HepG2 (cell line): ENCODE results near the gene SLC11A1. TPM values are rescaled to one million over a fixed set of nuclear protein-coding genes. Genes with fewer than 3 reads are reported as not detected.

Source experiments
- KAT7 ChIP-seq: IDR thresholded peaks from 2 replicates; pipeline ENCODE4 v1.6.1; 2018; ENCODE audit warnings: borderline replicate concordance, missing compliant biosample characterization
- MED13 ChIP-seq: sonication (generic); formaldehyde crosslinking; IDR thresholded peaks from 2 replicates; pipeline ENCODE4 v1.5.0; 2020; ENCODE audit warnings: missing genetic modification reagents
- MEIS2 ChIP-seq: sonication (generic); formaldehyde crosslinking; IDR thresholded peaks from 2 replicates; pipeline ENCODE4 v1.9.0; 2021; ENCODE audit warnings: mild to moderate bottlenecking, missing genetic modification reagents
- NFYC ChIP-seq: IDR thresholded peaks from 2 replicates; pipeline ENCODE4 v1.6.1; 2016; ENCODE audit warnings: missing genetic modification reagents, missing compliant biosample characterization
- NPAS2 ChIP-seq: sonication (generic); formaldehyde crosslinking; IDR thresholded peaks from 2 replicates; pipeline ENCODE4 v1.8.0; 2022; ENCODE audit warnings: mild to moderate bottlenecking, missing genetic modification reagents, borderline replicate concordance
- NR3C1 ChIP-seq: sonication (generic); formaldehyde crosslinking; IDR thresholded peaks from 2 replicates; pipeline ENCODE4 v1.4.0; 2020; ENCODE audit warnings: missing genetic modification reagents
- PHF21A ChIP-seq: sonication (generic); formaldehyde crosslinking; IDR thresholded peaks from 2 replicates; pipeline ENCODE4 v1.5.0; 2020; ENCODE audit warnings: mild to moderate bottlenecking, missing genetic modification reagents
- TOPORS ChIP-seq: sonication (generic); formaldehyde crosslinking; IDR thresholded peaks from 2 replicates; pipeline ENCODE4 v1.8.0; 2023; ENCODE audit warnings: mild to moderate bottlenecking, missing genetic modification reagents
- ZBTB7B ChIP-seq: sonication (generic); formaldehyde crosslinking; IDR thresholded peaks from 2 replicates; pipeline ENCODE4 v1.4.0; 2020; ENCODE audit warnings: missing genetic modification reagents
- ZFP1 ChIP-seq: IDR thresholded peaks from 2 replicates; pipeline ENCODE4 v1.6.1; 2016
- ZMYM4 ChIP-seq: sonication (generic); formaldehyde crosslinking; IDR thresholded peaks from 2 replicates; pipeline ENCODE4 v1.8.1; 2023; ENCODE audit warnings: mild to moderate bottlenecking, missing genetic modification reagents
- ZNF224 ChIP-seq: sonication (generic); formaldehyde crosslinking; IDR thresholded peaks from 2 replicates; pipeline ENCODE4 v1.5.0; 2020; ENCODE audit warnings: mild to moderate bottlenecking, missing genetic modification reagents
- ZNF263 ChIP-seq: sonication (generic); formaldehyde crosslinking; IDR thresholded peaks from 2 replicates; pipeline ENCODE4 v1.4.0; 2020; ENCODE audit warnings: missing genetic modification reagents
- ZNF501 ChIP-seq: sonication (generic); formaldehyde crosslinking; IDR thresholded peaks from 2 replicates; pipeline ENCODE4 v1.5.1; 2020; ENCODE audit warnings: mild to moderate bottlenecking, moderate library complexity, missing genetic modification reagents
- ZNF703 ChIP-seq: sonication (generic); formaldehyde crosslinking; IDR thresholded peaks from 2 replicates; pipeline ENCODE4 v1.5.1; 2020; ENCODE audit warnings: missing genetic modification reagents, mild to moderate bottlenecking, moderate library complexity, borderline replicate concordance
- ZSCAN21 ChIP-seq: sonication (generic); formaldehyde crosslinking; IDR thresholded peaks from 2 replicates; pipeline ENCODE4 v1.8.0; 2022; ENCODE audit warnings: mild to moderate bottlenecking, missing genetic modification reagents, moderate library complexity, borderline replicate concordance
- polyA plus RNA-seq, 8 experiments: library from polyadenylated mRNA; depleted of rRNA in 3 of 8; stranded (reverse) in 7 of 8; unstranded in 1 of 8; fragments of >200 nt; fragmentation: Illumina TruSeq in 4 of 8; extraction: Trizol in 4 of 8; gene quantifications; 2 replicates each; pipeline versions ENCODE4 v1.2.1 to v1.2.3, GENCODE V29; 2011 to 2016; ENCODE audit warnings: low read depth in 4 of 8, missing spikeins in 1 of 8, mixed read lengths in 1 of 8; ENCODE audit not compliant: insufficient read depth in 1 of 8
- total RNA-seq, 5 experiments: library from RNA; depleted of rRNA; stranded (reverse); fragments of >200 nt; fragmentation: Illumina TruSeq; extraction: Trizol; gene quantifications; 2 replicates each; pipeline ENCODE4 v1.2.3, GENCODE V29; 2016; ENCODE audit warnings: low read depth in 1 of 5
- TF ChIP-seq, protein P1 (sequence below): sonication (generic); formaldehyde crosslinking; conservative IDR thresholded peaks from 2 replicates; pipeline ENCODE4 v1.5.0; 2020; ENCODE audit warnings: missing genetic modification reagents
- TF ChIP-seq, protein P2 (sequence below): sonication (generic); formaldehyde crosslinking; IDR thresholded peaks from 2 replicates; pipeline ENCODE4 v1.4.0; 2020; ENCODE audit warnings: missing genetic modification reagents, low read depth, mild to moderate bottlenecking, borderline replicate concordance
- TF ChIP-seq, protein P3 (sequence below): sonication (generic); formaldehyde crosslinking; IDR thresholded peaks from 2 replicates; pipeline ENCODE4 v1.4.0; 2020; ENCODE audit warnings: mild to moderate bottlenecking, missing genetic modification reagents
- TF ChIP-seq, protein P4 (sequence below): sonication (generic); formaldehyde crosslinking; IDR thresholded peaks from 2 replicates; pipeline ENCODE4 v1.8.1; 2022; ENCODE audit warnings: low read depth, mild to moderate bottlenecking, missing genetic modification reagents
- TF ChIP-seq, protein P5 (sequence below): IDR thresholded peaks from 2 replicates; pipeline ENCODE4 v1.6.1; 2016; ENCODE audit warnings: missing genetic modification reagents, missing compliant biosample characterization
- TF ChIP-seq, protein P6 (sequence below): sonication (generic); formaldehyde crosslinking; IDR thresholded peaks from 2 replicates; pipeline ENCODE4 v1.8.0; 2022; ENCODE audit warnings: mild to moderate bottlenecking, missing genetic modification reagents, moderate library complexity

Gene SLC11A1
- total and polyA plus RNA-seq, 2 of the 13 experiments (the other 11 are each of a cell fraction or from before 2014, with no cell fraction given) = 0.33 to 2.3 TPM

DNA sequence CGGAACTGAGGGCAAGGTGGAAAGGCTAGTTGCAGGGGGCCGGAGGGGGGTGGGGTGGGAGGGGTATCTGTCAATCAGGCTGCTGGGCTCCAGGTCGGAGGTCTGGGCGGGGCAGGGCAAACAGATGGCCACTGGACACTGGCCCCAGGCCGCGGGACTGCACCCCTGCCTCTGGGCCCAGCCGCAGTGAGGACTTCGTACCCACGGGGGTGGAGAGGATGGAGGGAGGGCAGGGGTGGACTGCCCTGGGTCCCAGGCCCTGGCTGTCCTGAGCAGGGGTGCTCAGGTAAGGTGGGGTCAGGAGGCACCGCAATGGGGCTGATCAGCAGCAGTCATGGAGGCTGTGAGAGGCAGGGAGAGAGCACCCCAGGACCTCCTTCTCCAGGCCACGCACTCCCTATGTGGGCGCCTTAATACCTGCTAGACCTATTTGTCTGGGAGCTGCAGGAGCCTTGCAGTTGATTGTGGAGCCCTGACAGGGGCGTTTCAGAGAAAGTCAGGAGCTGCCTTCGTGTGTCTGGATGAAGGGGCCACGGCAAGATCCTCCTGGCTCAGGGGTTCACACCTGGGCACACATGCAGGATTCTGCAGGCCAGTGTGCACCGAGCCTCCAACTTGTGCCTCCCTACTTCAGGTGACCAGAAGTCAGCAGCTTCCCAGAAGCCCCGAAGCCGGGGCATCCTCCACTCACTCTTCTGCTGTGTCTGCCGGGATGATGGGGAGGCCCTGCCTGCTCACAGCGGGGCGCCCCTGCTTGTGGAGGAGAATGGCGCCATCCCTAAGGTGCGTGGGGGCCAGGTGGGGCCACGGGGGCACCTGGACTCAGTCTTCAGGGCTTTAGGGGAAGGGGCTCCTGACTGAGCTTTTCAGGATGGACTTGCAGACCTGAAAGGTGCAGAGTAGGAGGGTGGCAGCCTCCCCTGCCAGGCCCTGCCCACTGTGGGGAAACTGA, 19.1 kb downstream of the SLC11A1 start (continued):
- TF ChIP-seq, protein P1, sequence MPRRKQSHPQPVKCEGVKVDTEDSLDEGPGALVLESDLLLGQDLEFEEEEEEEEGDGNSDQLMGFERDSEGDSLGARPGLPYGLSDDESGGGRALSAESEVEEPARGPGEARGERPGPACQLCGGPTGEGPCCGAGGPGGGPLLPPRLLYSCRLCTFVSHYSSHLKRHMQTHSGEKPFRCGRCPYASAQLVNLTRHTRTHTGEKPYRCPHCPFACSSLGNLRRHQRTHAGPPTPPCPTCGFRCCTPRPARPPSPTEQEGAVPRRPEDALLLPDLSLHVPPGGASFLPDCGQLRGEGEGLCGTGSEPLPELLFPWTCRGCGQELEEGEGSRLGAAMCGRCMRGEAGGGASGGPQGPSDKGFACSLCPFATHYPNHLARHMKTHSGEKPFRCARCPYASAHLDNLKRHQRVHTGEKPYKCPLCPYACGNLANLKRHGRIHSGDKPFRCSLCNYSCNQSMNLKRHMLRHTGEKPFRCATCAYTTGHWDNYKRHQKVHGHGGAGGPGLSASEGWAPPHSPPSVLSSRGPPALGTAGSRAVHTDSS (CRISPR knock-in tag) = no peak
- TF ChIP-seq NFYC (CRISPR knock-in tag) (no peak), ZBTB7B (CRISPR knock-in tag) (peak; percentile 80), KAT7 (CRISPR knock-in tag) (peak; percentile 68; the same call in 1 of the 2 replicates), TOPORS (0 out of 2 replicates have a peak, but pooled peaks have one; percentile 55), ZSCAN21 (CRISPR knock-in tag) (peak; percentile 65; the same call in 1 of the 2 replicates), ZNF703 (CRISPR knock-in tag) (peak; percentile 72; the same call in 1 of the 2 replicates), ZNF263 (CRISPR knock-in tag) (0 out of 2 replicates have a peak, but pooled peaks have one; percentile 42), ZNF501 (peak; percentile 93), PHF21A (peak; percentile 99), ZMYM4 (CRISPR knock-in tag) (peak; percentile 75), NR3C1 (CRISPR knock-in tag) (no peak), MEIS2 (peak; percentile 99), ZNF224 (no peak), MED13 (peak; percentile 85; the same call in 1 of the 2 replicates), NPAS2 (no peak), ZFP1 (CRISPR knock-in tag) (peak; percentile 85; the same call in 1 of the 2 replicates)
- TF ChIP-seq, protein P2, sequence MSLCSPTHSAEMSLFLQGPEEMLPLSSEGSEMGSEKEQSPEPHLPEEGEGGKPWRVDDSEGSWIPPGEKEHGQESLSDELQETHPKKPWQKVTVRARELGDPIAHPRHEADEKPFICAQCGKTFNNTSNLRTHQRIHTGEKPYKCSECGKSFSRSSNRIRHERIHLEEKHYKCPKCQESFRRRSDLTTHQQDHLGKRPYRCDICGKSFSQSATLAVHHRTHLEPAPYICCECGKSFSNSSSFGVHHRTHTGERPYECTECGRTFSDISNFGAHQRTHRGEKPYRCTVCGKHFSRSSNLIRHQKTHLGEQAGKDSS = peak; percentile 94; the same call in 1 of the 2 replicates
- TF ChIP-seq, protein P3, sequence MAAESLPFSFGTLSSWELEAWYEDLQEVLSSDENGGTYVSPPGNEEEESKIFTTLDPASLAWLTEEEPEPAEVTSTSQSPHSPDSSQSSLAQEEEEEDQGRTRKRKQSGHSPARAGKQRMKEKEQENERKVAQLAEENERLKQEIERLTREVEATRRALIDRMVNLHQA (CRISPR knock-in tag) = peak; percentile 30; the same call in 1 of the 2 replicates
- TF ChIP-seq, protein P4, sequence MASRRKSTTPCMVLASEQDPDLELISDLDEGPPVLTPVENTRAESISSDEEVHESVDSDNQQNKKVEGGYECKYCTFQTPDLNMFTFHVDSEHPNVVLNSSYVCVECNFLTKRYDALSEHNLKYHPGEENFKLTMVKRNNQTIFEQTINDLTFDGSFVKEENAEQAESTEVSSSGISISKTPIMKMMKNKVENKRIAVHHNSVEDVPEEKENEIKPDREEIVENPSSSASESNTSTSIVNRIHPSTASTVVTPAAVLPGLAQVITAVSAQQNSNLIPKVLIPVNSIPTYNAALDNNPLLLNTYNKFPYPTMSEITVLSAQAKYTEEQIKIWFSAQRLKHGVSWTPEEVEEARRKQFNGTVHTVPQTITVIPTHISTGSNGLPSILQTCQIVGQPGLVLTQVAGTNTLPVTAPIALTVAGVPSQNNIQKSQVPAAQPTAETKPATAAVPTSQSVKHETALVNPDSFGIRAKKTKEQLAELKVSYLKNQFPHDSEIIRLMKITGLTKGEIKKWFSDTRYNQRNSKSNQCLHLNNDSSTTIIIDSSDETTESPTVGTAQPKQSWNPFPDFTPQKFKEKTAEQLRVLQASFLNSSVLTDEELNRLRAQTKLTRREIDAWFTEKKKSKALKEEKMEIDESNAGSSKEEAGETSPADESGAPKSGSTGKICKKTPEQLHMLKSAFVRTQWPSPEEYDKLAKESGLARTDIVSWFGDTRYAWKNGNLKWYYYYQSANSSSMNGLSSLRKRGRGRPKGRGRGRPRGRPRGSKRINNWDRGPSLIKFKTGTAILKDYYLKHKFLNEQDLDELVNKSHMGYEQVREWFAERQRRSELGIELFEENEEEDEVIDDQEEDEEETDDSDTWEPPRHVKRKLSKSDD (CRISPR knock-in tag) = peak; percentile 48; the same call in 1 of the 2 replicates
- TF ChIP-seq, protein P5, sequence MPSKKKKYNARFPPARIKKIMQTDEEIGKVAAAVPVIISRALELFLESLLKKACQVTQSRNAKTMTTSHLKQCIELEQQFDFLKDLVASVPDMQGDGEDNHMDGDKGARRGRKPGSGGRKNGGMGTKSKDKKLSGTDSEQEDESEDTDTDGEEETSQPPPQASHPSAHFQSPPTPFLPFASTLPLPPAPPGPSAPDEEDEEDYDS (CRISPR knock-in tag) = peak; percentile 84
- TF ChIP-seq, protein P6, sequence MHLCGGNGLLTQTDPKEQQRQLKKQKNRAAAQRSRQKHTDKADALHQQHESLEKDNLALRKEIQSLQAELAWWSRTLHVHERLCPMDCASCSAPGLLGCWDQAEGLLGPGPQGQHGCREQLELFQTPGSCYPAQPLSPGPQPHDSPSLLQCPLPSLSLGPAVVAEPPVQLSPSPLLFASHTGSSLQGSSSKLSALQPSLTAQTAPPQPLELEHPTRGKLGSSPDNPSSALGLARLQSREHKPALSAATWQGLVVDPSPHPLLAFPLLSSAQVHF (CRISPR knock-in tag) = no peak
